PC-9 (cell line): Measurements from ENCODE around the gene HTR3B. TPM values are rescaled to one million over a fixed set of nuclear protein-coding genes. Genes with fewer than 3 reads are reported as not detected.

ENCODE experiments used
- BruUV-seq: library from RNA; stranded (reverse); fragments of 400-500 nt; replicated peaks from 2 replicates; lab custom pipeline; 2021; lab: Mats Ljungman, UMichigan
- CTCF ChIA-PET: fragments of 300-600 bp; sonication (Branson Sonifier 250); formaldehyde crosslinking; loops from one replicate; lab custom pipeline; 2022; ENCODE audit warnings: antibody characterized with exemption; lab: Charles Lee
- POLR2A ChIA-PET: fragments of 300-600 bp; sonication (Branson Sonifier 250); formaldehyde crosslinking; loops from one replicate; lab custom pipeline; 2022; ENCODE audit warnings: antibody characterized with exemption; ENCODE audit not compliant: unreplicated experiment; lab: Charles Lee
- DNase-seq, 2 experiments: peaks; one replicate each; pipeline versions ENCODE4 v3.0.0 to v3.0.0-alpha.2; 2015 to 2022; ENCODE audit warnings: mixed read lengths in 1 of 2
- H2AFZ ChIP-seq: fragments of 200-600 bp; sonication (generic); 2 replicates; pipeline ENCODE4 v1.8.1; 2017; ENCODE audit warnings: antibody characterized with exemption
- H3F3A ChIP-seq: fragments of 200-600 bp; sonication (generic); 2 replicates; pipeline ENCODE4 v1.8.1; 2017; ENCODE audit warnings: antibody characterized with exemption, mild to moderate bottlenecking, low read depth; ENCODE audit not compliant: insufficient read depth
- H3K27ac ChIP-seq: fragments of 200-600 bp; sonication (generic); 2 replicates; pipeline ENCODE4 v1.6.1; 2016; ENCODE audit warnings: mixed run types
- H3K27me3 ChIP-seq: fragments of 200-600 bp; sonication (generic); 2 replicates; pipeline ENCODE4 v1.6.1; 2016; ENCODE audit warnings: low read depth, mixed run types; ENCODE audit not compliant: insufficient read depth
- H3K36me3 ChIP-seq: fragments of 200-600 bp; sonication (generic); 2 replicates; pipeline ENCODE4 v1.6.1; 2016; ENCODE audit warnings: low read depth, mixed run types
- H3K4me1 ChIP-seq: fragments of 200-600 bp; sonication (generic); replicated peaks from 2 replicates; pipeline ENCODE4 v1.6.1; 2016; ENCODE audit warnings: mixed run types; ENCODE audit not compliant: insufficient read depth
- H3K4me2 ChIP-seq: fragments of 200-600 bp; sonication (generic); 2 replicates; pipeline ENCODE4 v1.6.1; 2017; ENCODE audit warnings: mixed run types
- H3K4me3 ChIP-seq: fragments of 200-600 bp; sonication (generic); 2 replicates; pipeline ENCODE4 v1.6.1; 2016; ENCODE audit warnings: mixed run types
- H3K79me2 ChIP-seq: fragments of 200-600 bp; sonication (generic); 2 replicates; pipeline ENCODE4 v1.6.1; 2017; ENCODE audit warnings: low read depth, mixed run types
- H3K9me2 ChIP-seq: fragments of 200-600 bp; sonication (generic); 2 replicates; pipeline ENCODE4 v1.8.1; 2017; ENCODE audit warnings: mild to moderate bottlenecking; ENCODE audit not compliant: insufficient read depth
- H3K9me3 ChIP-seq: fragments of 200-600 bp; sonication (generic); 2 replicates; pipeline ENCODE4 v1.8.1; 2016; ENCODE audit warnings: low read depth; ENCODE audit not compliant: insufficient read depth
- H4K20me1 ChIP-seq: fragments of 200-600 bp; sonication (generic); 2 replicates; pipeline ENCODE4 v1.8.1; 2017; ENCODE audit not compliant: insufficient read depth
- EZH2 ChIP-seq: fragments of 200-600 bp; sonication (generic); IDR thresholded peaks from 2 replicates; pipeline ENCODE4 v1.8.0; 2017; ENCODE audit warnings: antibody characterized with exemption, low read depth
- intact Hi-C: fragments of 100-400 bp; cut with micrococcal nuclease; formaldehyde crosslinking; loops from one replicate; pipeline ENCODE4 v1.10.0; 2022; ENCODE audit not compliant: unreplicated experiment
- total RNA-seq: library from RNA; stranded (reverse); gene quantifications from 2 replicates; pipeline ENCODE4 v1.2.3, GENCODE V29; 2021
- TF ChIP-seq, protein P1 (sequence below): fragments of 200-600 bp; sonication (generic); conservative IDR thresholded peaks from 2 replicates; pipeline ENCODE4 v1.6.1; 2017; ENCODE audit warnings: mixed run types, antibody characterized with exemption, mild to moderate bottlenecking, moderate library complexity

HTR3B gene
- total RNA-seq, 1 experiment from 2014 or later = not detected

DNA sequence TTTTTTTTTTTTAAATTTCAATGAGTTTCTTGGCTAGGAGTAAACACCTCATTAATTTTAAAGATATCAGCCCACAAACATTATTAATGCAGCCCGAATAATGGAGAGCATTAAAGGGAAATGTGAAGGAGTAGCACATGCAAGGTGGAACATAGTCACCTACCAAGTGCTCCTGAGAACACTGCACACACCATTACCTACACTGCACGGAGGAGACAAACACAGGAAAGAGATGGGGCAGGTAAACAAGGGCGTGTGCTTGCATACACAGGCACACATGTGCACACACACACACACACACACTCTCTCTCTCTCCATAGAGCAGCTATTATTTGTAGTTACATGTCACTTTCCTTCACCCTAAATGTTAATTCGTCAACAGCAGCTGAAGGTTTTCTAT lies 30.2 kb downstream of the HTR3B start:
- H4K20me1 ChIP-seq = no peaks in the 10 kb centered on the region
- H3K4me2 ChIP-seq = no peak overlapping the region
- no peaks in the 10 kb centered on the region for H3K4me1 ChIP-seq
- H3K9me2 ChIP-seq = no peaks in the 10 kb centered on the region
- H3K36me3 ChIP-seq = no peaks in the 10 kb centered on the region
- intact Hi-C loops = no loop called here
- no peak overlapping the region for H2AFZ ChIP-seq
- no peak overlapping the region for H3K27ac ChIP-seq
- no peak for DNase-seq
- H3K9me3 ChIP-seq = no peaks in the 10 kb centered on the region
- POLR2A ChIA-PET = no interaction called here
- TF ChIP-seq EZH2 = no peak
- TF ChIP-seq, protein P1, sequence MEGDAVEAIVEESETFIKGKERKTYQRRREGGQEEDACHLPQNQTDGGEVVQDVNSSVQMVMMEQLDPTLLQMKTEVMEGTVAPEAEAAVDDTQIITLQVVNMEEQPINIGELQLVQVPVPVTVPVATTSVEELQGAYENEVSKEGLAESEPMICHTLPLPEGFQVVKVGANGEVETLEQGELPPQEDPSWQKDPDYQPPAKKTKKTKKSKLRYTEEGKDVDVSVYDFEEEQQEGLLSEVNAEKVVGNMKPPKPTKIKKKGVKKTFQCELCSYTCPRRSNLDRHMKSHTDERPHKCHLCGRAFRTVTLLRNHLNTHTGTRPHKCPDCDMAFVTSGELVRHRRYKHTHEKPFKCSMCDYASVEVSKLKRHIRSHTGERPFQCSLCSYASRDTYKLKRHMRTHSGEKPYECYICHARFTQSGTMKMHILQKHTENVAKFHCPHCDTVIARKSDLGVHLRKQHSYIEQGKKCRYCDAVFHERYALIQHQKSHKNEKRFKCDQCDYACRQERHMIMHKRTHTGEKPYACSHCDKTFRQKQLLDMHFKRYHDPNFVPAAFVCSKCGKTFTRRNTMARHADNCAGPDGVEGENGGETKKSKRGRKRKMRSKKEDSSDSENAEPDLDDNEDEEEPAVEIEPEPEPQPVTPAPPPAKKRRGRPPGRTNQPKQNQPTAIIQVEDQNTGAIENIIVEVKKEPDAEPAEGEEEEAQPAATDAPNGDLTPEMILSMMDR = no peak
- CTCF ChIA-PET = no interaction called here
- BruUV-seq = no TSS peak
- no peaks in the 10 kb centered on the region for H3F3A ChIP-seq
- no peak overlapping the region for H3K4me3 ChIP-seq
- H3K27me3 ChIP-seq = peaks cover 99% of the 10 kb centered on the region
- no peaks in the 10 kb centered on the region for H3K79me2 ChIP-seq

DNA sequence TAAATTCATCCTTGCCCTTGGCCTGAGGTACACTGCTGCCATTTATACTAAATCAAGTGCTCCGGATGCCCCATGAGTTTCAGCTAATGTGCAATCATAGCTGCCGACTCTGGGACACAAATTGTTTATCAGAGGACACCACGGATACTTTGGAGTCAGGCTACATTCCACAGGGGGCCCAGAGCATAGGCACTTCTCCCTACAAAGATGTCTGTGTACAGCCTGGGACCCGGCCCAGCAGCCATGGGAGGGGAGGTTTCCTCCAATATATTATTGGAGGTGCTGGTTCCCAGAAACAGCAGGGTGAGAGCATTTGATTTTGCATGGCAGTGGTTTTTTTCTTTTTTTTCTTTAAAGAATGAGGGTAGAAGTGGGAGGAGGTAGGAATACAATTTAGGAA lies 31.3 kb downstream of the HTR3B start:
- BruUV-seq = no TSS peak
- H3K4me3 ChIP-seq = no peak overlapping the region
- H3K36me3 ChIP-seq = no peaks in the 10 kb centered on the region
- TF ChIP-seq, protein P1 = no peak
- TF ChIP-seq EZH2 = no peak
- H2AFZ ChIP-seq = no peak overlapping the region
- ChIA-PET CTCF (no interaction called here), POLR2A (no interaction called here)
- H4K20me1 ChIP-seq = no peaks in the 10 kb centered on the region
- no peak overlapping the region for H3K4me2 ChIP-seq
- H3K27me3 ChIP-seq = peaks cover 100% of the 10 kb centered on the region
- no peaks in the 10 kb centered on the region for H3K79me2 ChIP-seq
- H3K9me2 ChIP-seq = no peaks in the 10 kb centered on the region
- H3K4me1 ChIP-seq = no peaks in the 10 kb centered on the region
- no peaks in the 10 kb centered on the region for H3K9me3 ChIP-seq
- intact Hi-C loops = no loop called here
- DNase-seq = no peak
- no peak overlapping the region for H3K27ac ChIP-seq
- H3F3A ChIP-seq = no peaks in the 10 kb centered on the region

DNA sequence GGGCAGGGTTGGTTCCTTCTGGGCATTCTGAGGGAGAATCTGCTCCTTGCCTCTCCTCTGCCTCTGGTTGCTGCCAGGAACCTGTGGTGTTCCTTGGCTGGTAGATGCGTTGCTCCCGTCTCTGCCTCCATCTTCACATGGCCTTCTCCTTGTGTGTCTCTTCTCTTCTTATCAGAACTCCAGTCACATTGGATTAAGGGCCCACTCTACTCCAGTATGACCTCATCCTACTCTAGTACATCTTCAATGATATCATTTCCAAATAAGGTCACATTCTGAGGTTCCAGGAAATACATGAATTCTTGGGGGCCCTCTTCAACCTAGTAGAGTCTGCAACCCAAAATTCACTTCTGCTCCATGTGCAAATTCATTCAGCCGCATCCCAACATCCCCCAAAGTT lies 33.3 kb downstream of the HTR3B start:
- BruUV-seq = no TSS peak
- intact Hi-C loops = no loop called here

More for the DNA sequence above, 33.3 kb downstream of the HTR3B start:
- no peaks in the 10 kb centered on the region for H3K9me2 ChIP-seq
- TF ChIP-seq, protein P1 = no peak
- no peak for TF ChIP-seq EZH2
- H3K4me3 ChIP-seq = no peak overlapping the region
- H3K36me3 ChIP-seq = no peaks in the 10 kb centered on the region
- ChIA-PET POLR2A (no interaction called here), CTCF (no interaction called here)
- H3K4me2 ChIP-seq = no peak overlapping the region
- H3K27me3 ChIP-seq = peaks cover 100% of the 10 kb centered on the region
- no peaks in the 10 kb centered on the region for H3K4me1 ChIP-seq
- H3K79me2 ChIP-seq = no peaks in the 10 kb centered on the region
- no peak overlapping the region for H2AFZ ChIP-seq
- H3K27ac ChIP-seq = no peak overlapping the region
- no peaks in the 10 kb centered on the region for H4K20me1 ChIP-seq
- H3F3A ChIP-seq = no peaks in the 10 kb centered on the region
- H3K9me3 ChIP-seq = no peaks in the 10 kb centered on the region
- DNase-seq = no peak
